Neuronal stem cell (in vitro differentiated cells): ENCODE results near the gene SHF.

Experiments used
- DNase-seq: peaks from one replicate; pipeline ENCODE4 v3.0.0-alpha.2; 2013; ENCODE audit warnings: low spot score
- H2AFZ ChIP-seq: one replicate; pipeline ENCODE4 v1.6.1; 2013; ENCODE audit warnings: mild to moderate bottlenecking, low read length, inconsistent platforms
- H2AK5ac ChIP-seq: 2 replicates; pipeline ENCODE4 v1.6.1; 2013; ENCODE audit warnings: low read depth, mild to moderate bottlenecking, inconsistent platforms, low read length, moderate library complexity, mixed read lengths
- H2BK120ac ChIP-seq: 2 replicates; pipeline ENCODE4 v1.6.1; 2013; ENCODE audit warnings: low read depth, mild to moderate bottlenecking, inconsistent platforms, low read length, moderate library complexity, mixed read lengths
- H2BK12ac ChIP-seq: one replicate; pipeline ENCODE4 v1.6.1; 2013; ENCODE audit warnings: low read length, inconsistent platforms
- H2BK15ac ChIP-seq: 2 replicates; pipeline ENCODE4 v1.6.1; 2013; ENCODE audit warnings: mild to moderate bottlenecking, low read length, inconsistent platforms, mixed read lengths
- H2BK5ac ChIP-seq: one replicate; pipeline ENCODE4 v1.6.1; 2013; ENCODE audit warnings: inconsistent platforms, mild to moderate bottlenecking, low read length, moderate library complexity
- H3K14ac ChIP-seq: one replicate; pipeline ENCODE4 v1.6.1; 2013; ENCODE audit warnings: low read length, inconsistent platforms
- H3K18ac ChIP-seq: 2 replicates; pipeline ENCODE4 v1.6.1; 2013; ENCODE audit warnings: low read length, inconsistent platforms
- H3K23ac ChIP-seq: 2 replicates; pipeline ENCODE4 v1.6.1; 2013; ENCODE audit warnings: low read depth, mild to moderate bottlenecking, mixed read lengths, low read length, inconsistent platforms; ENCODE audit not compliant: poor library complexity
- H3K27ac ChIP-seq: replicated peaks from 3 replicates; pipeline ENCODE4 v1.5.1; 2013; ENCODE audit warnings: low read length, inconsistent platforms
- H3K27me3 ChIP-seq, 3 experiments: 2 replicates each; pipeline ENCODE4 v1.6.1; 2013; ENCODE audit warnings: low read length in 3 of 3, mild to moderate bottlenecking in 2 of 3, inconsistent platforms in 1 of 3, low read depth in 1 of 3, mixed read lengths in 1 of 3, moderate library complexity in 1 of 3; ENCODE audit not compliant: control insufficient read depth in 3 of 3, insufficient read depth in 3 of 3
- H3K36me3 ChIP-seq, 2 donors: replicated peaks in 1 of 2; 2 replicates each; pipeline ENCODE4 v1.6.1; 2013; ENCODE audit warnings: low read length in 2 of 2; ENCODE audit not compliant: control insufficient read depth in 2 of 2, insufficient read depth in 2 of 2
- H3K4ac ChIP-seq: 2 replicates; pipeline ENCODE4 v1.6.1; 2013; ENCODE audit warnings: inconsistent platforms, mild to moderate bottlenecking, low read length, moderate library complexity
- H3K4me1 ChIP-seq, 2 donors: 1 replicate in 1 of 2; 2 replicates in 1 of 2; pipeline ENCODE4 v1.6.1; 2013; ENCODE audit warnings: low read length in 2 of 2, low read depth in 1 of 2; ENCODE audit not compliant: control insufficient read depth in 2 of 2, insufficient read depth in 1 of 2
- H3K4me2 ChIP-seq: one replicate; pipeline ENCODE4 v1.6.1; 2013; ENCODE audit warnings: mild to moderate bottlenecking, low read length, inconsistent platforms; ENCODE audit not compliant: insufficient read depth, poor library complexity, severe bottlenecking
- H3K4me3 ChIP-seq, 2 donors: 2 replicates each; pipeline ENCODE4 v1.5.1; 2013; ENCODE audit warnings: low read length in 2 of 2, mild to moderate bottlenecking in 2 of 2, inconsistent platforms in 1 of 2, moderate library complexity in 1 of 2
- H3K79me1 ChIP-seq: one replicate; pipeline ENCODE4 v1.6.1; 2013; ENCODE audit warnings: low read depth, mild to moderate bottlenecking, inconsistent platforms, low read length, moderate library complexity
- H3K9ac ChIP-seq: one replicate; pipeline ENCODE4 v1.6.1; 2013; ENCODE audit warnings: mild to moderate bottlenecking, low read depth, low read length, inconsistent platforms; ENCODE audit not compliant: poor library complexity
- H3K9me3 ChIP-seq, 2 donors: replicated peaks in 1 of 2; 2 replicates each; pipeline versions ENCODE3 to v1.6.1; 2013; ENCODE audit warnings: low read length in 2 of 2, mild to moderate bottlenecking in 2 of 2, inconsistent platforms in 1 of 2, low read depth in 1 of 2, mixed read lengths in 1 of 2, moderate library complexity in 1 of 2; ENCODE audit not compliant: control insufficient read depth in 2 of 2, insufficient read depth in 1 of 2
- H4K8ac ChIP-seq: one replicate; pipeline ENCODE4 v1.6.1; 2013; ENCODE audit warnings: low read depth, mild to moderate bottlenecking, inconsistent platforms, low read length, moderate library complexity
- H4K91ac ChIP-seq: one replicate; pipeline ENCODE4 v1.6.1; 2013; ENCODE audit warnings: low read length, low read depth, mild to moderate bottlenecking, inconsistent platforms; ENCODE audit not compliant: poor library complexity
- WGBS, 2 donors: extraction: QIAGEN DNeasy Blood & Tissue Kit; methylation state at CpG; one replicate each; pipeline ENCODE4 v1.1.7; 2013; ENCODE audit warnings: missing lambda C conversion rate in 2 of 2, mixed read lengths in 1 of 2; ENCODE audit not compliant: insufficient read length in 2 of 2, insufficient replicate concordance in 1 of 2; ENCODE audit errors: extremely low coverage in 2 of 2; 5-methylcytosine and 5-hydroxymethylcytosine counted together

The SHF gene

GRCh38 chr15:45201557-45201859 lies 13.7 kb upstream of the SHF start:
- H3K9ac ChIP-seq = no peak overlapping the region
- DNase-seq = no peak
- H2BK15ac ChIP-seq = no peak overlapping the region
- no peak overlapping the region for H3K14ac ChIP-seq
- H3K23ac ChIP-seq = no peak overlapping the region
- peak overlapping the region in 1 of 2 donors; percentile 68 for H3K4me3 ChIP-seq
- no peaks in the 10 kb centered on the region for H3K9me3 ChIP-seq
- no peak overlapping the region for H2BK12ac ChIP-seq
- no peaks in the 10 kb centered on the region for H3K27me3 ChIP-seq
- no peak overlapping the region for H4K91ac ChIP-seq
- H2AFZ ChIP-seq = peak overlapping the region; percentile 91
- no peaks in the 10 kb centered on the region for H3K36me3 ChIP-seq
- H2BK120ac ChIP-seq = no peak overlapping the region
- H3K4me2 ChIP-seq = no peak overlapping the region
- no peak overlapping the region for H4K8ac ChIP-seq
- no peak overlapping the region for H3K4ac ChIP-seq
- peaks cover 0 to 3% of the 10 kb centered on the region in 2 donors for H3K4me1 ChIP-seq
- no CpG with 5 or more reads among the region's 3 CpGs for whole genome bisulfite sequencing, 2 donors
- H3K27ac ChIP-seq = no peak overlapping the region
- no peak overlapping the region for H2AK5ac ChIP-seq
- no peaks in the 10 kb centered on the region for H3K79me1 ChIP-seq
- H2BK5ac ChIP-seq = no peak overlapping the region
- no peak overlapping the region for H3K18ac ChIP-seq

DNA sequence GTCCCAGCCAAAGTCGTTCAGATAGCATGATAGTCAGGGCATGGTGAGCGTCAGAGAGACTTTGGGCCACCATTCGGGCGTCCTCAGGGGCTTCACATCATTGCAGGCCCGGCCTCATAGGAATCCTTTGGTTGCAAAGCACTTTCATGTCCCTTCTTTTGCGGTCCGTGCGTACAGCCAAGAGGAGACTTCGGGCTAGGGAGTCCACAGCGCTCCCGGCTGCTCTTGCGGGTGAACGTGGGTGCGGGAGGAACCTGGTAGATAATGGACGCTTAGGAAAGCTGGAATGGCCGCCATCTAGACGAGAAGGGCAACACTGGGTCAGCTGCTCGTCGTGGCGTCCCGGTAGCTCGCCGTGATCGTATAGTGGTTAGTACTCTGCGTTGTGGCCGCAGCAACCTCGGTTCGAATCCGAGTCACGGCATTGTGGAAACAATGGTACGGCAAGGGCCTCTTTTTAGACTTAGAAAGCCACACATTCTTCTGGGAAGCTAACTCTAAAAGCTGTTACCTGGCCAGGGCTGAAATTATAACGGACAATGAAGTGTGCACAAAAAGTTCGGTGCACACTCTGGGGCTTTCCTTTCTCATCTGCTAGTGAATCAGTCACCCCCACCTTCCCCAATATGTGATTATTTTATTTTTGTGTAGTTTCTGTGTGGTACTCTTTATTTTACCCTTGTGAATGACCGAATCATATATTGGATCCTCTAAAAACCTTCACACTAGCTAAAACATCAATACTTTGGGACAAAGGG lies 13.2 kb upstream of the SHF start:
- Histone ChIP-seq H3K4me1 (peaks cover 0 to 3% of the 10 kb centered on the region in 2 donors), H3K4me2 (peak overlapping the region; percentile 72), H3K23ac (peak overlapping the region; percentile 5), H3K9me3 (no peaks in the 10 kb centered on the region), H2BK12ac (no peak overlapping the region), H3K27ac (peak overlapping the region; percentile 83), H3K4me3 (peak overlapping the region; percentile 68 to 98), H4K8ac (peak overlapping the region; percentile 73), H3K9ac (peak overlapping the region; percentile 85), H3K36me3 (no peaks in the 10 kb centered on the region), H2BK15ac (peak overlapping the region; percentile 34), H2AK5ac (no peak overlapping the region), H3K18ac (peak overlapping the region; percentile 91), H3K4ac (no peak overlapping the region), H2BK120ac (no peak overlapping the region), H3K27me3 (no peaks in the 10 kb centered on the region), H3K79me1 (no peaks in the 10 kb centered on the region), H3K14ac (no peak overlapping the region), H4K91ac (no peak overlapping the region), H2AFZ (peak overlapping the region; percentile 91), H2BK5ac (peak overlapping the region; percentile 46)
- DNase-seq = peak; percentile 82
- WGBS, 2 donors = no CpG with 5 or more reads among the region's 34 CpGs

- Histone ChIP-seq H3K23ac (no peak overlapping the region), H3K9me3 (no peaks in the 10 kb centered on the region), H3K4me3 (peak overlapping the region; percentile 68 to 98), H4K8ac (no peak overlapping the region), H3K4me1 (peaks cover 0 to 3% of the 10 kb centered on the region in 2 donors), H4K91ac (no peak overlapping the region), H3K36me3 (no peaks in the 10 kb centered on the region), H3K14ac (no peak overlapping the region), H2BK12ac (no peak overlapping the region), H3K27ac (peak overlapping the region; percentile 83), H2BK120ac (no peak overlapping the region), H3K79me1 (no peaks in the 10 kb centered on the region), H2AK5ac (no peak overlapping the region), H3K9ac (peak overlapping the region; percentile 85), H2BK5ac (peak overlapping the region; percentile 46), H3K4ac (no peak overlapping the region), H2BK15ac (no peak overlapping the region), H3K27me3 (no peaks in the 10 kb centered on the region), H2AFZ (peak overlapping the region; percentile 94), H3K4me2 (peak overlapping the region; percentile 73), H3K18ac (peak overlapping the region; percentile 91)
- peak; percentile 96 for DNase-seq
- WGBS, 2 donors = no CpG with 5 or more reads among the region's 34 CpGs
Measured at GRCh38 chr15:45200001-45200798, 12.4 kb upstream of the SHF start.

DNA sequence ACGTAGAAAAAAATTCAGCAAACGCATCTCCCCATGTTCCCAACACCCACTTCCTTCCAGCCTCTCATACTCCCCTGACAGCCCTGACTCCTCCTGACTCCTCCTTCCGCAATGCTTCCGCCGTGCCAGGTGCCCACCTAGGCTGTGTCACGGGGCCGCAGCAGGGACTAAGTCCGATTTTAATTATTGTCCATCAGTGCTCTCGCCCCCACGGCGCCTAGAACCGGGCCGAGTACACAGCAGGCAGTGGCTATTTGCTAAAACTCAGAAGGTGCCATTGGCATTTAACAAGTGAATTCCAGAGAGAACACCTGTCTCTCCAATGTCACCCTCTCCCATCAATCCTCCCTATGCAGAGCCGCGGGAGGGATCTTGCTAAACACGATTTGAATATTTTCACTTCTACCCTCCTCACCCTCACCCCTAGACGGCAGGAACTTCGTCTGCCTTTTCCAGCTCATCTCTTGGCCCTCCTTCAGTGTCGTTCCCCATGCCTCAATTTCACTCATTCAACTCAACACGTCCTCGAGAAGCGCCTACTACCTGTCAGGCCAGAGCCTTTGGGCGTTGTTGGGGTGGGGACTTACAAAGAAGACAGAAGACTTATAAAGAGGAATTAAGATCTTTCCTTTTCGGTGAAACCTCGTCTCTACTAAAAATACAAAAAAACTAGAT lies 11.5 kb upstream of the SHF start:
- Histone ChIP-seq H2AK5ac (no peak overlapping the region), H3K23ac (no peak overlapping the region), H3K36me3 (no peaks in the 10 kb centered on the region), H3K4ac (no peak overlapping the region), H3K4me2 (peak overlapping the region; percentile 74), H2BK12ac (no peak overlapping the region), H3K18ac (peak overlapping the region; percentile 71), H3K9me3 (no peaks in the 10 kb centered on the region), H2BK120ac (no peak overlapping the region), H3K4me1 (peaks cover 0 to 3% of the 10 kb centered on the region in 2 donors), H2BK15ac (no peak overlapping the region), H2AFZ (peak overlapping the region; percentile 94), H3K27ac (no peak overlapping the region), H3K14ac (no peak overlapping the region), H3K27me3 (no peaks in the 10 kb centered on the region), H3K4me3 (peak overlapping the region; percentile 68 to 88), H3K9ac (peak overlapping the region; percentile 85), H3K79me1 (no peaks in the 10 kb centered on the region), H4K8ac (no peak overlapping the region), H2BK5ac (no peak overlapping the region), H4K91ac (no peak overlapping the region)
- no CpG with 5 or more reads among the region's 25 CpGs for WGBS, 2 donors
- peak; percentile 48 for DNase-seq
